GM18519 (cell line): ENCODE measurements around the gene DICER1.
"Not testable (repeated sequence)": the region's sequence is repeated elsewhere in the genome, so short reads cannot be mapped to it uniquely, and the experiment has no call there.

Source experiments
- ATAC-seq: cut with Tn5 transposase; IDR thresholded peaks from one replicate; pipeline ENCODE4 v1.9.1; 2021; ENCODE audit warnings: mild to moderate bottlenecking, moderate library complexity; ENCODE audit not compliant: unreplicated experiment, low FRiP score

DICER1 gene

DNA sequence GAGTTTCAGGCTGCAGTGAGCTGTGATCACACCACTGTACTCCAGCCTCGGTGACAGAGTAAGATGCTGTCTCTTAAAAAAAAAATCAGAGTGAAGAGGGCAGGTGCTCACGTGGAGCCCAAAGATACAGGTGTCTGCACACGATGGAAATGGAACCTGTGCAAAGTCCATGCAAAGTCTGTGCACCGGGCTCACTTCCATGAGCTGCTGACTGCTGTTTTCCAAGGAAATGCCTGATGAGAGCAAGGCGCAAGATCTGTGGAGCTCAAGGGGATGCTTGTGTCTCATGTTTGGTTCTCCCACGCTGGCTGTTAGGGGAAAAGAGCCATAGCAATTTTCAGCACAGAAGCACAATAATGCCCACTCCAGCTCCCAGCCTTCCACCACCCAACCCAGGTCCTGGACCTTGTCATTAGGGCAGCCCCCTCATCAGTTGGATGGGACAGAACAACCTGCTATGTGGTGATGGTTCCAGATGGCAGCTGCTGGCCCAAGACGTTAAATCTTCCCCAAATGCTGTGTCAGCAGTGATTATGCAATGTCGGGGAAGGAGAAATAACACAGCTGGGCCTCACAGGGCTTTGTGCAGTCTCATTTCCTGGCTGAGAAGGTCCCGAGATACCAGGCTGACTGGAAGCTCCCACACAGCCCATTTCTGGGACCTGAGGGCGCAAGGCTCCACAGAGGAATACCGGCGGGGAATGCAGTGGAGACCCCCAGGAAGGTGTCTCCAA is 27.9 kb upstream of the DICER1 start:
- ATAC-seq, result no peak

DNA sequence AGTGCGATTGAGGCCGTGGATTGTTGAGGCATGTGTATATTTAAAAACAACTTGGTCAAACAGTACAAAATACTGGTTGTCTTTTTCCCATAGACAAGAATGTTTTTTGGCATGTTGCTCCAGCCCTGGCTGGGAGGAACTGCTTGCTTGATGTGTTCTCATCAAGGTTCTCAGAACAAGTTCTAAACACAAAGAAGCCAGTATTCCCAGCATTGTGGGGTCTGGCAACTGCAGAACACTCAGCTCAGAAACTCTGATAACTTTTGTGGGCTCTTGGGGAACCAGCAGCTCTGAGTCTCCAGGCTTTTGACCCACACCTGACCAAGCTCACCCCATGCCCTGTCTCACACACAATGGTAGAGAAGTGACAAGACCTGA is 27.1 kb upstream of the DICER1 start:
- ATAC-seq, result no peak

DNA sequence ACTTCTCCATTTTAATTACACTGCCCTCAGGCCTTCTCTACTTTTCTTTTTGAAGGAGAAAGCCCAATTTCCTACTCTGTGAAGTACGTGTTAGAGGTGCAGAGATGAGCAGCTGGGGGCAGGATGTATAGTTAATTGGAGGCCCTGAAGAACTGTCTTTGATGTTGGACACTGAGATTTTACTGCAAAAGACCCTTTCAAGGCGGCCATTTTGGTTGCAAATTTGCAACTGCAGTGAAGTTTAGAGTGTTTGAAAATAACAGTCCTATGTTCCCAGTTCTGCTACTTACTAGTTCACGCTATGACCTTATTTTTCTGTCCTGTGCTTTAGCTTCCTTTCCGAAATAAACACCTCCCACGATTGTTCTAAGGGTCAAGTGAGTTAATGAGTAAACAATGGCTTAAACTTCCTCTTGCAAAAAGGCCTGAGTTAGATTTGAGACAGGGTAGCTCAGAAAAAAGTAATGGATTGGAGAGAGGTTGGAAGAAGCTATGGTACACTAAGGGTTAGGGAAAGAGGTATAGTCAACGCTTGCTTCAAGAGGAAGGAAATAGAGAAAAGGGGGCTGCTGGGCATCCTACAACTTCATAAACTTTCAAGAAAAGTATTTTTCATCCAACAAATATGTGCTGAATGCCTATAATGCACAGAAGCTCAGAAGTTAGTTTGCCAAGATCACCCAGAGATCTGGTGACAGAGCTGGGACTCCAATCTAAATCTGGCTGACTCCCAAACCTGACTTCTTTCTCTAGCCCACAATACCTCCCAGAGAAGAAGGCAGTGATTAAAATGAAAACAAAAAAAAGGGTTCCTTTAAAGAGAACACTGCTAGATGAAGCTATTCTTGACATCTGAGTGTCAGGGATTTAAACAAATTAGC is 26.4 kb upstream of the DICER1 start:
- ATAC-seq, result no peak

DNA sequence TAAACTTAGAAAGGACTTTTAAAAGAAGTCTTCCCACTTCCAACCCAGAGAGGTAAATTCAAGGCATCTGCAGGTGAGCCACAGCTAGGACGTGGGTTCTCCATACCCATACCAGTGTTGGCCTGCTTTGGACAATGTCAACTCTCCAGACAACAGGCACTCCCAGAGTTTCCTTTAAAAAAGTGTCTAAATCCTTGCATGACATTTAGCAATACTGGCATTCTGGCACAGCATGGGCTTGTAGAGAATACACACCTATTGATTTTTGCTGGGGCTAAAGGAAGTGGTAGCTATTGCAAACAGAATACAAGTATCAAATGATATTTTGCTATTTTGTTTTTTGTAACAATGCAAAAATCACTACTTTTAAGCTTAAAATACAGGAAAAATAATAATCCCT is 25.8 kb upstream of the DICER1 start:
- ATAC-seq, result no peak

DNA sequence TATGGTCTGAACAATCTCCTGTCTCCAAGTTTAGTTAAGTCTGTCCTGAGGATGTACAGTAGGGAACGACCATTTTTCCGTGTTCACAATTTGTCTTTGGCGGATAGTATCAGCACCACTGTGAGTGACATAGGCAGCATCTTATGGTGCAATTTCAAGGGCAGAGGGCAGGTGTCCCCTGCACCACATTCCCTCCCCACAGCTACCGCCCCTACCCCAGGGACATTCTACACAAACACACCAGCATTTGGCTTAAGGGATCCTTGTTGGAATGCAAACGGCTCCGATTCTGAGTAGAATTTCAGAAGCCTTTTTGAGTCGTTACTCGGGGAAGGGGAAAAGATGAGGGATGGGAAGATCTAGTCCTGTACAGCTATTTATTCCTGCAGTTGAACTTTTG is 25.1 kb upstream of the DICER1 start:
- ATAC-seq, result no peak

DNA sequence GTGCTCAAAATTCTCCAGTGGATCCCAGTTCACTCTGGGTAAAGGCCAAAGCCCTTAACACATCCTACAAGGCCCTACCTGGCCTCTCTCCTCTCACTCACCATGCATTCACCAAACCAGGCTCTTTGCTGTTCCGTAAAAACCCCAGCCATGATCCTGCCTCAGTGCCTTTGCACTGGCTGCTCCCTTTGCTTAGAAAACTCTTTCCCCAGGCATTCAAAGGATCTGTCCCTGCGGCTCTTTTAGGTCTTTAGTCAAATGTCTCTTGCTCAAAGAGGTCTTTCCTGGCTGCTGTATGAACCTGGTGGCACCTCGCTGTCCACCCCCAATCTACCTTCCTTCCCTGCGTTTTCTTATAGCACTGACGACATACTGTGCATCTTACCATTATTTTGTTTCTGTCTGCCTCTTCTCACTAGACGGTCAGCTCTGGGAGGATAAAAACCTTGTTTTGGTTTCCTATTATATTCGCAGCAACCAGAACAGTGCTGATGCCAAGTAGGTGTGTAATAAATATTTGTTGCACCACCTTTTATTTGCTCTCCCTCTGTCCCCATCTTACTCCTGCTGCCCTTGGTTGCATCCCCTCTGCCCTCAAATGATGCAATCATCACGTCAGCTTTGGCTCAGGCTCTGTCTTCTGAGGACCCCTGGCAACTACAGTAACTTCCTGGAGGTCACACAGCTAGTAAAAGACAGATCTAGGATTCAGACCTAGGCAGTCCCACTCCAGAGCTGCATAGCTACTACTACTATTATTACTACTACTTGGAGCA is 23.8 kb upstream of the DICER1 start:
- ATAC-seq, result no peak

DNA sequence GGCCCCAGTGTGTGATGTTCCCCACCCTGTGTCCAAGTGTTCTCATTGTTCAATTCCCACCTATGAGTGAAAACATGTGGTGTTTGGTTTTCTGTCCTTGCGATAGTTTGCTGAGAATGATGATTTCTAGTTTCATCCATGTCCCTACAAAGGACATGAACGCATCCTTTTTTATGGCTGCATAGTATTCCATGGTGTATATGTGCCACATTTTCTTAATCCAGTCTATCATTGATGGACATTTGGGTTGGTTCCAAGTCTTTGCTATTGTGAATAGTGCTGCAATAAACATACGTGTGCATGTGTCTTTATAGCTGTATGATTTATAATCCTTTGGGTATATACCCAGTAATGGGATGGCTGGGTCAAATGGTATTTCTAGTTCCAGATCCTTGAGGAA is 18.3 kb upstream of the DICER1 start:
- not testable (repeated sequence) for ATAC-seq

DNA sequence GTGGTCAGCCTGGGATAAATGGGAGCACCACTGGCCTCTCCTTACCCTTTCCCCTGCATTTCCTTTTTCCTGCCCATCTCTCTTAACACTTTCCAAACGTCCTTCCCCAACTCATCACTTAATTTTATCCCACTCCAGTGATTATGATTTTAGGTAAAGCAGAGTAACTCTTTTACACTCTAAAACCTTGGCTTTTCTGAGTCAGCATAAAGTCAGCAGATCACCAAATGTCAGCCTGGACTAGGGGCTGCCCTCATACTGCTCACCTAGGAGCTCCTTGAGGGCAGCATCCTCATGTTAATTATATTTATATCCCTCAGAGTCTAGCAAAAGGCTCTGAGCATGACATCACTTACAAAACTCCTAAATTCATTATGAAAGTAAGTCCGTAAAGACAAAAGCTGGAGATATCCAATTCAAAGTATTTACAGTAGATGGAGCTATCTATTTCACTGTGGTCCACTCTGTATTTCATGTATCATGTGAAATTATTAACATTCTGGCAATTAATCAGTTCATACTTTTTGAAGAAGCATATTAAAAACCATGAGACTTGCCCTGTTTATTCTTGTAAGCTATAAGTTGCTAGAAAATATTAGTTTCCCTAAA is 17.0 kb upstream of the DICER1 start:
- no peak for ATAC-seq

DNA sequence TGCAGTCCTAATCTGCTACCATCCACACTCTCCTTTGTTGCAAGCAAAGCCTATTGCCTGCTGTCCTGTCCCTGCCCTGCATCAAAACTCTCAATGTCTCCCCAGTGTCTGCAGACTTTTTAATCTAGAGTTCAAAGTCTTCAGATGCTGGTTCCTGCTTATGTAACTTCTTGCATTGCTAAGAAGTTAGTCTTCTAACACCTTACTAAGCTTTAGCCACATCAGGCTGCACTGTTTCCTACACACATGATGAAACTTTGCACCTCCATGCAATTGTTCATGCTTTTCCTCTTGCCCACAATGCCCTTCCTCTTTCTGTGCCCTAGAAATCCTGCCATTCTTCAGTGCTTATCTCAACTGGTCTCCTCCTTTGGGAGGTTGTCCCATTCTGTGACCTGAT is 16.2 kb upstream of the DICER1 start:
- ATAC-seq, result no peak

DNA sequence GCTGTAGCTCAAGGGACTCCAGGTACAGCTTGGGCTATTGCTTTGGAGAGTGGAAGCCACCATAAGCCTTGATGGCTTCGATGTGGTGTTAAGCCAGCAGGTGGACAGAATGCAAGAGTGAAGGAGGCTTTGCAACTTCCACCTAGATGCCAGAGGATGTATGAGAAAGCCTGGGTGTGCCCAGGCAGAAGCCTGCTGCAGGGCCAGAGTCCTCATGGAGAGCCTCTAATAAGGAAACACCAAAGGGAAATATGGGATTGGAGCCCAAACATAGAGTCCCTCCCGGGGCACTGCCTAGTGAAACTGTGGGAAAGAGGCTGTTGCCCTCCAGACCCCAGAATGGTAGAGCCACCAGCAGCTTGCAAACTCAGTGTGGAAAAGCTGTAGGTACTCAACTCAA is 9.8 kb upstream of the DICER1 start:
- ATAC-seq, result no peak

DNA sequence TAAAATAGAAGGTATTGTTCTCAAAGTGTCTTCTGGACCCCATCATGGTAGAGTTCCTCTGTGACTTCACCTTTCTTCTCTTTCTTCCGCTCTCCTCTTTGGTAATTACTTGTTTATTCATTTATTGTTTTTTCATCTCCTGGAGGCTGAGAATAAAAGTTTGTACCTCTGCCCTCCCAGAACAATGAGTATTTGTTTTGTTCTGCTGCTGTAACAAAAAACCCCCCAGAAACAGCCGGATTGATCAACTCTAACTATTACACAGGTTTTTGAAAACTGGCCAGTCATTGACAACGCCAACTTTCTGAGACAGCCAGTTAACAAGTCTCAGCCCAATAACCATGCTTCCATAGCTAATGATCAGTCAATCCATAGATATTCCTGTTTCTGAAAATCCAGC is 8.2 kb upstream of the DICER1 start:
- no peak for ATAC-seq

DNA sequence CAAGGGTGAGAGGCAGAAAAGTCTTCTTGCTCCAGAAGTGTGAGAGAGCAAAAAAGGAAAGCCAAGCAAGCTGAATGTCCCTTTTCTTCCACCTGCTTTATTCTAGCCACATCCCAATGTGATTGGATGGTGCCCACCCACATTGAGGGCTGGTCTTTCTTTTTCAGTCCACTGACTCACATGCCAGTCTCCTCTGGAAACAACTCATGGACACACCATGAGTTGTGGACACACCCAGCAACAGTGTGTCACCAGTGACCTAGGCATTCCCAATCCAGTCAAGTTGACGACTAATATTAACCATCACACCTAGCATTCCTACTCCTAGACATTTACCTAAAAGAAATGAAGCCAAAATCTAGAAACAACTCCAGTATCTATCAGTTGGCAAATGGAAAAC is 7.2 kb upstream of the DICER1 start:
- no peak for ATAC-seq

DNA sequence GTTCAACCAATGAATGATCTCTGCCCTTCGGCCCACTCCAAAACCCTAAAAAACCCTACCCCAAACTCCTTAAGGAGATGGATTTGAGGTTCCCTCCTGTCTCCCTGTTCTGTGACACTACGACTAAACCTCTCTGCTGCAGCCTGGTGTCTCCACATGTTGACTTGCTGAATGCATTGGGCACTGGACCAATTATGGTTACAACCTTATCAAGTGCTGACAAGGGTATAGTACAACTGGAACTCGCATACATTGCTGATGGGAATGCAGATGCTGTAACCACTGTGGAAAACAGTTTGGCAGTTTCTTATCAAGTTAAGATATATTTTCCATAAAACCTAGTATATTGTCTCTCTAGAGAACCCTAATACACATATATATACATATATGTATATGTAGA is 6.3 kb upstream of the DICER1 start:
- no peak for ATAC-seq

DNA sequence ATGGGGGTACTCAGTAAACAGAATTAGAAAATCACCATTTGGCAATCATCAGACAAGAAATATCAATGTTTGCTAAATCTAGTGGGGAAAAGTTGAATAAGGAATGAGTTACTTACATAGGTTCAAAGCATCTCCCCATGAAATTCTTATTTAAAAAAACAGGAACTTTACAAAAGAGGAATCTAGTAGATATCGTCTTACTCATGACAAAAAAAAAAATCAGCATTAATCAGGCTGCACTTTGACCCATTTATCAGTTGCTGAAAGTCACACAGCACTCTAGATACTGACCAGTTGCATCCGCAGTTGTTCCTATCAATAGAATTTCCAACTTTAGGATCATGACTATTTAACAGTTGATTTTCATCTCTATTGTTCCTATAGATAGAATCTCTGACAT is 5.8 kb upstream of the DICER1 start:
- no peak for ATAC-seq

DNA sequence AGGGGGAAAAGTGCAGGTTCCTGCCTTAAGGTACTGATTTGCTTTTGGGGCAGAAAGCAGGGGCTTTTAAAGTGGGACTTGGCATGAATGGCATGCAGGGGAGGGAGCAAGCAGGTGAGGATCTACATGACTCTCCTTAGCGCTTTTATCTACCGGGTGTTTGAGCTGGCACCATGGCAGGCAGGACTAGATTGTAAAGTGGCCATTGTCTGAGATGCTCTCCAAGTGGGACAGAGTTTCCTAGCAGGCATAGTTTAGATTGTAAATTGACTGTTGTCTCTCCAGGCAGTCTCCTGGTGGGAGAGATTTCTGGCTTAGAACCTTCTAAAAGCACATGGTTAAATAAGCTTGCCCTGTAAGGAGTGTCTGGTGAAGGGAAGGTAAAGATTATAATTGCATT is 5.3 kb upstream of the DICER1 start:
- no peak for ATAC-seq

DNA sequence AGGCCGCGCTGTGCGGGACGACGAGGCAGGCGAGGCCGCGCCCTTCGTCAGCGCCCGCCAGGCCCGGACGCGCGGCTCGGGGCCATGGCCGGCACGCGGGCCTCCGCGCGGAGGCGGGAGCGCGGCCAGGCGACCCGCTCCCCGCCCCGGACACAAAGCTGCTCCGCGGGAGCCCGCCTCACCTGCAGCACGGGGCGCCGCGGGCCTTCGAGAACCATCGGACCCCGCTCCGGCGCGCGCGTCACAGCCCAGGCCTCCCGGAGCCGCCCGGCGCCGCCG is 342 bp downstream of the DICER1 start:
- ATAC-seq, result no peak

DNA sequence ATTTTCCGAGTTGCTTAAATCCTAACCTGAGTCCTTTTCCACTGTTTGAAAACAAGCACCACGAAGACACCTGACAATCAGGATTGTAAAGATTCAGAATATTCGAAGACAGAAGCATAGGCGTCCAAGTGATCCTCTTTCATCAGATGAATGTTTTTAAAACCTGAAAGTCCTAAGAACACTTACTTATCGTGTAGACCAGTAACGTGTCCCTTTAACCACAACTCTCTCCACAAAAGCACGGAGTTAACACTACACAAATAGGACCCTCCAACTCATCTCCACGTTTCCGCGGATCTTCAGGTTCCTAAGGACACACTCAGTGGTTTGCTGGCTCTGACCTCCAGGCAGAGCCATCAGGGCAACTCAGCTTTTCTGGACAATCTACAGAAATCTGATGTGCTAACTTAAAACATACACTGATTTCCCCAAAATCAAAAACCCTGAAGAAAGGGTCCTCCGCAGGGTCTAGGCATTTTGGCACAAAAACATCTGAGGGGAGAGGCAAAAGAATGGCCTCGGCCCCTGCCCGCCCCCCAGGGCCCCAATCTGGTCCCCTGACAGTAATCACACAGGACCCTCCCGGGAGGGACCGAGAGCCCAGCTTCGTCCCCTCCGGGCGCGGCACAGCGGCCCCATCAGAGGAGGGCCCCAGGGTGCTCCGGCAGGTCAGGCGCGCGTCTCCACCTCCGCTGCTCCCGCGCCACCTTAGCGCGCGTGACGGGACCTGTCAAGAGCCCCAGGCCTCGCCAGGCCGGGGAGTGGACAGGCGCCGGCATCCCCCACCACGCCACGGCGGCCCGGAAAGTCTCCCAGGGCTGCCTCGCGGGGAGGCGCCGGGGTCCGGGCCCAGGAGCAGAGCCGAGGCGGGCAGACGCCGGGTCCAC is 925 bp downstream of the DICER1 start:
- ATAC-seq, result peak; percentile 23

DNA sequence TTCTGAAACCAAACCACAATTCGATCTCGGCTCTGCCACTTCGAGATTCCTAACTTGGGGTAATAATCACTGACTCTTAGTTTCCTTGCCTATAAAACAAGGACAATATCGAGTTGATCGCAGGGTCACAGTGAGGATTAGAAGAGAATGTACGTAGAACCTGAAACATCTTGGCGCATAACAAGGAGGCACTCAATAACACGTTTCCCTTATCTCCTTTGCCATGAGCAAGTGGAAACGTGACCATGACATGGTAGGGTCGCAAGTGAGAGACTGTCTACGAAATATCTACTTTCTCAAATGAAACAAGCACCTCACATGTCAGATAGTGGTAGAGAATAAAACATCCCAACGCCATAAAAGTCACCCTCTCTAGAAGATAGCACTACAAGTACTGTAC is 2.3 kb downstream of the DICER1 start:
- no peak for ATAC-seq

DNA sequence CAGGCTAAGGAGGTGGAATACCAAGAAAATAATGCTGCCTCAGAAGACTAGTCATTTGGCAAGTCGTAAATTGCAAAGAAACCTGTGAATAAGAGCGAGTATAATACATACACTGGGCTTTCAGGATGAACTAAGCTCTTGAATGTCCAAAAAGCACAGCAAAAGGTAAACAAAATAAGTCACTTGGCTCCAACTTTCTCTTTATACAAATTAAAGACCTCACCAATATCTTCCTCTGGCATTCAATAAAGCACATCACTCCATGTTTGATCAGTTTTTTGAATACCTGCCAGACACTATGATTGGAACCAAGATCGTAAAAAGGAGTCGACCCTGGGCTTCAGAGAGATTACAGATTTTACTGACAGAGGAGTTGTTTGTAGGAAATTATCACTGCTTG is 3.5 kb downstream of the DICER1 start:
- no peak for ATAC-seq

DNA sequence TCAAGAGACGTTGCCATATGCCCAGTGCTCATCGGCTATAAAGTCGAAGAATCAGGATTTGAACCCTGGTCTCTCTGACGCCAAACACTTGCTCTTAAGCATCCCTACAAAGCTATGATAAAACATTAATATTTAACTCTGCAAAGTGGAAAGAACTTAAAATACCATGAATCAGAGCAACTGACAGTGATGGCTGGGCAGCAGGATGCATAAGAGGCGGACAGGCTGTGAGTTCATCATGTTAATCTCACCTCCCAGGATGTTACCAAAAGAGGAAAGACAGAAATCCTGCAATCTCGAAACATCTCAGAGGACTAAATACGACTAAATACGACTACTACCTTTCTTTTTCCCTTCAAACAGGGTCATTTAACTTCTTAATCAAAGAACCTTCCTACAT is 5.8 kb downstream of the DICER1 start:
- ATAC-seq, result no peak
